Measurements from ENCODE around the gene DPM1.
A peak's percentile ranks its signal among the peaks of the same experiment; 100 is the strongest.

The DPM1 gene

GRCh38 chr20:50957798-50958614, at the start of gene DPM1:
Gene DPM1, minus strand, starts transcription at chr20:50958532. Its CDS starts 9 bp downstream, at chr20:50958523.
- peak; percentile 93 to 99 (median 98) for DNase-seq

GRCh38 chr20:51005214-51005613, 46.9 kb upstream of the DPM1 start:
- no peak for DNase-seq

GRCh38 chr20:51004781-51005180, 46.4 kb upstream of the DPM1 start:
- no peak for DNase-seq

GRCh38 chr20:51004305-51004727, 46.0 kb upstream of the DPM1 start:
- DNase-seq: no peak

- DNase-seq: no peak
Observed at GRCh38 chr20:51003753-51004152, 45.4 kb upstream of the DPM1 start.

GRCh38 chr20:51002633-51003032, 44.3 kb upstream of the DPM1 start:
- DNase-seq: no peak

GRCh38 chr20:51001430-51002265, 43.3 kb upstream of the DPM1 start:
- no peak for DNase-seq

GRCh38 chr20:50999355-50999754, 41.0 kb upstream of the DPM1 start:
- DNase-seq: no peak

GRCh38 chr20:50996901-50997865, 38.9 kb upstream of the DPM1 start:
- DNase-seq: no peak

GRCh38 chr20:50995506-50995905, 37.2 kb upstream of the DPM1 start:
- DNase-seq: no peak

- DNase-seq: no peak
Observed at GRCh38 chr20:50993876-50994275, 35.5 kb upstream of the DPM1 start.

- peak in 2 of 3 experiments; percentile 7 to 65 for DNase-seq
Observed at GRCh38 chr20:50992733-50993457, 34.6 kb upstream of the DPM1 start.

GRCh38 chr20:50992336-50992732, 34.0 kb upstream of the DPM1 start:
- no peak for DNase-seq

- DNase-seq: no peak
Observed at GRCh38 chr20:50991076-50991475, 32.7 kb upstream of the DPM1 start.

- DNase-seq: peak; percentile 71 to 93 (median 72)
Observed at GRCh38 chr20:50987493-50988210, 29.3 kb upstream of the DPM1 start.

- no peak for DNase-seq
Observed at GRCh38 chr20:50983321-50983720, 25.0 kb upstream of the DPM1 start.

GRCh38 chr20:50982363-50982762, 24.0 kb upstream of the DPM1 start:
- peak in 2 of 3 experiments; percentile 29 to 63 for DNase-seq

- DNase-seq: no peak
Observed at GRCh38 chr20:50981714-50982048, 23.3 kb upstream of the DPM1 start.

- DNase-seq: peak; percentile 46 to 78 (median 47)
Observed at GRCh38 chr20:50980851-50981713, 22.8 kb upstream of the DPM1 start.

- DNase-seq: peak in 1 of 3 experiments; percentile 18
Observed at GRCh38 chr20:50980071-50980681, 21.8 kb upstream of the DPM1 start.
